Measurements from ENCODE around the gene DOK3. TPM values are rescaled to one million over a fixed set of nuclear protein-coding genes. Genes with fewer than 3 reads are reported as not detected.
"Not testable (repeated sequence)": the region's sequence is repeated elsewhere in the genome, so short reads cannot be mapped to it uniquely, and the experiment has no call there.

Gene DOK3
- total RNA-seq, 6 donors from 2014 or later, result 17.4 to 113 (median 75.9) TPM

GRCh38 chr5:177536386-177536785 lies 26.8 kb upstream of the DOK3 start:
- H3K9me3 ChIP-seq, result no peaks in the 10 kb centered on the region
- ATAC-seq (ENCODE audit: low FRiP score in 2 of 2), result no peak
- TF ChIP-seq EP300 (IDR thresholded peaks at IDR 0.05), result no peak
- TF ChIP-seq CTCF (IDR thresholded peaks at IDR 0.05), result no peak
- TF ChIP-seq POLR2AphosphoS5 (IDR thresholded peaks at IDR 0.05), result no peak
- no peak for TF ChIP-seq POLR2A (IDR thresholded peaks at IDR 0.05)
- DNase-seq, result no peak
- 95 to 97% methylated on average over 8 to 10 of the region's 10 CpGs for WGBS, 2 donors
- peaks cover 0 to 70% (median 45%) of the 10 kb centered on the region in 4 donors for H3K36me3 ChIP-seq
- peaks cover 9 to 26% (median 12%) of the 10 kb centered on the region in 4 donors for H3K4me1 ChIP-seq
- H3K27ac ChIP-seq, result no peak overlapping the region
- no peak overlapping the region for H3K4me3 ChIP-seq
- H3K27me3 ChIP-seq, result no peaks in the 10 kb centered on the region

GRCh38 chr5:177535125-177535524 lies 25.5 kb upstream of the DOK3 start:
- Histone ChIP-seq H3K4me3 (no peak overlapping the region), H3K27ac (no peak overlapping the region), H3K9me3 (no peaks in the 10 kb centered on the region), H3K27me3 (no peaks in the 10 kb centered on the region), H3K4me1 (peaks cover 9 to 26% (median 14%) of the 10 kb centered on the region in 4 donors), H3K36me3 (peaks cover 0 to 82% (median 56%) of the 10 kb centered on the region in 4 donors)
- TF ChIP-seq CTCF (IDR thresholded peaks at IDR 0.05), result no peak
- TF ChIP-seq POLR2AphosphoS5 (IDR thresholded peaks at IDR 0.05), result no peak
- TF ChIP-seq EP300 (IDR thresholded peaks at IDR 0.05), result no peak
- no peak for TF ChIP-seq POLR2A (IDR thresholded peaks at IDR 0.05)
- 91 to 94% methylated on average over 7 of the region's 7 CpGs for WGBS, 2 donors
- no peak for DNase-seq
- ATAC-seq (ENCODE audit: low FRiP score in 2 of 2), result no peak

- H3K4me3 ChIP-seq; H3K27ac ChIP-seq; H3K27me3 ChIP-seq; H3K9me3 ChIP-seq; ATAC-seq (ENCODE audit: low FRiP score in 2 of 2); DNase-seq: not testable (repeated sequence)
- Histone ChIP-seq H3K36me3 (peaks cover 0 to 89% (median 61%) of the 10 kb centered on the region in 4 donors), H3K4me1 (peaks cover 6 to 22% (median 14%) of the 10 kb centered on the region in 4 donors)
- WGBS, 2 donors, result 97% methylated on average over 7 of the region's 7 CpGs
Measured at GRCh38 chr5:177534433-177534832, 24.8 kb upstream of the DOK3 start.

GRCh38 chr5:177531209-177531940 lies 21.7 kb upstream of the DOK3 start:
- TF ChIP-seq POLR2AphosphoS5 (IDR thresholded peaks at IDR 0.05), result no peak
- no peak for TF ChIP-seq CTCF (IDR thresholded peaks at IDR 0.05)
- TF ChIP-seq EP300 (IDR thresholded peaks at IDR 0.05), result no peak
- no peak for TF ChIP-seq POLR2A (IDR thresholded peaks at IDR 0.05)
- Histone ChIP-seq H3K9me3 (no peaks in the 10 kb centered on the region), H3K27me3 (no peaks in the 10 kb centered on the region), H3K27ac (peak overlapping the region in 1 of 4 donors; percentile 10), H3K4me1 (peaks cover 0 to 4% (median 0%) of the 10 kb centered on the region in 4 donors), H3K4me3 (no peak overlapping the region), H3K36me3 (peaks cover 6 to 96% (median 66%) of the 10 kb centered on the region in 4 donors)
- DNase-seq, result no peak
- WGBS, 2 donors, result 92 to 93% methylated on average over 20 to 26 of the region's 27 CpGs
- no peak for ATAC-seq (ENCODE audit: low FRiP score in 2 of 2)

- 65 to 69% methylated on average over 3 of the region's 3 CpGs for WGBS, 2 donors
- TF ChIP-seq POLR2AphosphoS5 (IDR thresholded peaks at IDR 0.05) (no peak), EP300 (IDR thresholded peaks at IDR 0.05) (no peak), POLR2A (IDR thresholded peaks at IDR 0.05) (no peak), CTCF (IDR thresholded peaks at IDR 0.05) (no peak)
- DNase-seq (no peak), ATAC-seq (ENCODE audit: low FRiP score in 2 of 2) (no peak)
- Histone ChIP-seq H3K36me3 (peaks cover 6 to 96% (median 65%) of the 10 kb centered on the region in 4 donors), H3K9me3 (no peaks in the 10 kb centered on the region), H3K4me3 (no peak overlapping the region), H3K27me3 (no peaks in the 10 kb centered on the region), H3K4me1 (peaks cover 0 to 4% (median 0%) of the 10 kb centered on the region in 4 donors), H3K27ac (peak overlapping the region in 1 of 4 donors; percentile 10)
Measured at GRCh38 chr5:177530638-177531037, 21.0 kb upstream of the DOK3 start.

Measured in upper lobe of left lung (tissue), 6 donors.